ENCODE measurements around the gene RNF126. TPM values are rescaled to one million over a fixed set of nuclear protein-coding genes. Genes with fewer than 3 reads are reported as not detected.

RNF126 gene
- total and polyA plus RNA-seq, 2 of the 4 experiments (the other 2 are of a cell fraction): 7.0 to 27.4 TPM

DNA sequence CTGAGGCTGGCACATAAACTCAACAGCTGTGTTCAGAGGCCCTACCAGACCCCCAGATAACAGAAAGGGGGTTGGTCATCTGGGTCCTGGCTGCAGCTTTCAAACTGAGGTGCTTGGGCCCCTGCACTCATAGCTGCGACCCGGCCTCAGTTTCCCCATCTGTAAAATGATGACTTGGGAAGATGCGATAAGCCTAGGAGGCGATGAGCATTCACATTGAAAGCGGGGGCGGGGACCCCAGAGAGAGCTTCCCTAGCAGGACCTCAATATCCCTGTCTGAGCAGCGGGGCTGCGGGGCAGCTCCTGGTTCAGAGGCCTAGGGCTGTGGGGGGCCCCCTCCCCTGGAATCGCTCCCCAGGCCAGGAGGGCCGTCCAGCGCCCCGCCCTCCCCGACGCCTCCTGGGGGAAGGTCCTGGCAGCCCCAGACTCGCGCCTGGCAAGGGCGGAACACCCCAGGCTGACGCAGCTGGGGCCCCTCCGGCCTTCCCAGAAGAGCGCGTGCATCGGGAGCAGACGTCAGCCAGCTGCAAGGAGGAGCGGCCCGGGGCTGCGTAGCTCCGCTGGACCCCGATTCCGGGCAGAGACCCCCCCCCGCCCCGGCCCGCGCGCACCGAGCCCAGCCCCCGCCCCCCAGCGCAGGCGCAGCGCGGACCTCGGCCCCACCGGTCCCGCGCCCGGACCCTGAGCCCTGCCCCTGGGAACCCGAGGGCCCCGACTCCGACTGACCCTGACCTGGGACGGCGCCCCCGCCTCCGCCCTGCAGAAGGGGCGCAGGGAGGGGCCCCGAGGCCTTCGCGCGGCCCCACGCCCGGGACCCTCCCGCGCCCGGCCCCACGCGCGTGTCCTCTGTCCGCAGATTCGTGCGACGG is 16.6 kb upstream of the RNF126 start:
- POLR2A ChIA-PET (ENCODE audit: unreplicated experiment): interaction anchor here (0.8 kb wide), 1 partner anchor 183 kb away, joined by 22 read pairs; no protein-coding TSS in a partner anchor
- TF ChIP-seq RFX5 (IDR thresholded peaks at IDR 0.05; ENCODE audit: low read depth, low read length): no peak
- TF ChIP-seq, protein P1, sequence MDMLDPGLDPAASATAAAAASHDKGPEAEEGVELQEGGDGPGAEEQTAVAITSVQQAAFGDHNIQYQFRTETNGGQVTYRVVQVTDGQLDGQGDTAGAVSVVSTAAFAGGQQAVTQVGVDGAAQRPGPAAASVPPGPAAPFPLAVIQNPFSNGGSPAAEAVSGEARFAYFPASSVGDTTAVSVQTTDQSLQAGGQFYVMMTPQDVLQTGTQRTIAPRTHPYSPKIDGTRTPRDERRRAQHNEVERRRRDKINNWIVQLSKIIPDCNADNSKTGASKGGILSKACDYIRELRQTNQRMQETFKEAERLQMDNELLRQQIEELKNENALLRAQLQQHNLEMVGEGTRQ (IDR thresholded peaks at IDR 0.05; ENCODE audit: low read depth, low read length): no peak
- TF ChIP-seq CEBPB (IDR thresholded peaks at IDR 0.05; ENCODE audit: low read depth, low read length): no peak
- TF ChIP-seq FOS (IDR thresholded peaks at IDR 0.05; ENCODE audit: low read depth, low read length): peak; percentile 14; the same call in 1 of the 2 replicates
- TF ChIP-seq, protein P2, sequence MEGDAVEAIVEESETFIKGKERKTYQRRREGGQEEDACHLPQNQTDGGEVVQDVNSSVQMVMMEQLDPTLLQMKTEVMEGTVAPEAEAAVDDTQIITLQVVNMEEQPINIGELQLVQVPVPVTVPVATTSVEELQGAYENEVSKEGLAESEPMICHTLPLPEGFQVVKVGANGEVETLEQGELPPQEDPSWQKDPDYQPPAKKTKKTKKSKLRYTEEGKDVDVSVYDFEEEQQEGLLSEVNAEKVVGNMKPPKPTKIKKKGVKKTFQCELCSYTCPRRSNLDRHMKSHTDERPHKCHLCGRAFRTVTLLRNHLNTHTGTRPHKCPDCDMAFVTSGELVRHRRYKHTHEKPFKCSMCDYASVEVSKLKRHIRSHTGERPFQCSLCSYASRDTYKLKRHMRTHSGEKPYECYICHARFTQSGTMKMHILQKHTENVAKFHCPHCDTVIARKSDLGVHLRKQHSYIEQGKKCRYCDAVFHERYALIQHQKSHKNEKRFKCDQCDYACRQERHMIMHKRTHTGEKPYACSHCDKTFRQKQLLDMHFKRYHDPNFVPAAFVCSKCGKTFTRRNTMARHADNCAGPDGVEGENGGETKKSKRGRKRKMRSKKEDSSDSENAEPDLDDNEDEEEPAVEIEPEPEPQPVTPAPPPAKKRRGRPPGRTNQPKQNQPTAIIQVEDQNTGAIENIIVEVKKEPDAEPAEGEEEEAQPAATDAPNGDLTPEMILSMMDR (conservative IDR thresholded peaks at IDR 0.05; ENCODE audit: low read depth, low read length): no peak
- TF ChIP-seq RAD21 (IDR thresholded peaks at IDR 0.05; ENCODE audit: low read length): no peak
- TF ChIP-seq SMC3 (IDR thresholded peaks at IDR 0.05; ENCODE audit: low read depth, low read length): no peak
- TF ChIP-seq RCOR1 (IDR thresholded peaks at IDR 0.05; ENCODE audit: insufficient replicate concordance, low read length): no peak
- 0 out of 2 replicates have a peak, but pooled peaks have one; percentile 9 for TF ChIP-seq BHLHE40 (IDR thresholded peaks at IDR 0.05; ENCODE audit: low read depth, low read length)
- TF ChIP-seq NFE2L2 (IDR thresholded peaks at IDR 0.05; ENCODE audit: low read depth, low read length): no peak
- TF ChIP-seq MAZ (IDR thresholded peaks at IDR 0.05; ENCODE audit: borderline replicate concordance, low read depth, low read length): peak; percentile 85
- TF ChIP-seq MAFK (IDR thresholded peaks at IDR 0.05; ENCODE audit: low read depth, low read length): no peak
- TF ChIP-seq CHD1 (IDR thresholded peaks at IDR 0.05; ENCODE audit: low read depth, low read length): 0 out of 2 replicates have a peak, but pooled peaks have one; percentile 59

More for the DNA sequence above, 16.6 kb upstream of the RNF126 start:
- ATAC-seq (ENCODE audit: low read depth): peak; percentile 12
- Histone ChIP-seq H3K27ac (ENCODE audit: insufficient read depth, low read length) (peak overlapping the region; percentile 78), H2BK15ac (ENCODE audit: low read depth, low read length) (no peak overlapping the region), H4K5ac (ENCODE audit: low read depth, low read length) (peak overlapping the region; percentile 4; the same call in 1 of the 2 replicates), H4K8ac (ENCODE audit: low read depth in 2 of 2, low read length in 2 of 2) (peak overlapping the region; percentile 28 to 69; a peak in 2 of 4 replicates), H3K27me3 (ENCODE audit: control insufficient read depth, insufficient read depth, low read length) (no peaks in the 10 kb centered on the region), H3K4me1 (ENCODE audit: control insufficient read depth, insufficient read depth, low read length) (peaks cover 18% of the 10 kb centered on the region), H3K23ac (ENCODE audit: low read depth, low read length) (peak overlapping the region; percentile 73; the same call in 1 of the 2 replicates), H3K36me3 (ENCODE audit: control insufficient read depth, insufficient read depth, low read length) (peaks cover 2% of the 10 kb centered on the region; the same call in 1 of the 2 replicates), H3K4me2 (ENCODE audit: low read depth, low read length) (peak overlapping the region; percentile 52), H3K9me1 (ENCODE audit: insufficient read depth, low read length) (peaks cover 12% of the 10 kb centered on the region), H2BK5ac (ENCODE audit: low read depth, low read length, poor library complexity, severe bottlenecking) (peak overlapping the region; percentile 75), H2BK20ac (ENCODE audit: low read depth, low read length) (no peak overlapping the region), H3K14ac (replicated peaks; ENCODE audit: low read depth, low read length) (peak overlapping the region; percentile 78; the same call in 1 of the 2 replicates), H2AFZ (replicated peaks; ENCODE audit: low read length, poor library complexity) (peak overlapping the region; percentile 89), H3K4ac (ENCODE audit: low read depth, low read length) (peak overlapping the region; percentile 71), H3K18ac (ENCODE audit: low read depth, low read length) (peak overlapping the region; percentile 7; the same call in 1 of the 2 replicates), H2AK9ac (replicated peaks; ENCODE audit: low read depth, low read length, poor library complexity) (peak overlapping the region; percentile 96), H3K9me3 (ENCODE audit: control insufficient read depth, insufficient read depth, low read length) (no peaks in the 10 kb centered on the region), H2AK5ac (ENCODE audit: low read depth, low read length) (peak overlapping the region; percentile 37; the same call in 1 of the 2 replicates), H4K20me1 (ENCODE audit: insufficient read depth, low read length) (peaks cover 18% of the 10 kb centered on the region), H3K79me1 (ENCODE audit: low read depth in 1 of 2, low read length in 2 of 2) (peaks cover 13 to 51% of the 10 kb centered on the region in 2 experiments; a peak in 3 of 4 replicates), H3K56ac (ENCODE audit: extremely low read depth, insufficient read depth, low read length) (no peak overlapping the region), H4K91ac (ENCODE audit: insufficient read depth, low read depth, low read length) (peak overlapping the region; percentile 41; the same call in 1 of the 2 replicates), H2BK120ac (ENCODE audit: low read depth, low read length) (no peak overlapping the region), H3K9ac (ENCODE audit: low read depth, low read length) (peak overlapping the region; percentile 62), H3K4me3 (ENCODE audit: insufficient read depth, low read depth, low read length) (peak overlapping the region; percentile 72)
- in situ Hi-C loops (cut with MboI; ENCODE audit: low sequenced_read_pairs) (no loop called here), intact Hi-C loops (cut with micrococcal nuclease) (no loop called here), dilution Hi-C loops (cut with HindIII; ENCODE audit: low sequenced_read_pairs, unreplicated experiment) (no loop called here)
- CTCF ChIA-PET: no interaction called here
- BruUV-seq (replicated peaks): no TSS peak
- WGBS, 2 experiments (ENCODE audit: extremely low coverage in 2 of 2, insufficient read length in 1 of 2): 0% methylated on average over 15 of the region's 69 CpGs; no CpG with 5 or more reads in 1 of the 2 experiments
- DNase-seq: peak; percentile 80
